ENCODE measurements around the gene LGMN.
A peak's percentile ranks its signal among the peaks of the same experiment; 100 is the strongest.

Gene LGMN

GRCh38 chr14:92733007-92733406 lies 15.4 kb downstream of the LGMN start:
- no peak for TF ChIP-seq CTCF (IDR thresholded peaks at IDR 0.05; ENCODE audit: low read length, missing control alignments)
- no peak overlapping the region for H3K4me3 ChIP-seq (replicated peaks; ENCODE audit: low read depth, low read length)
- DNase-seq (ENCODE audit: low read depth), result no peak

GRCh38 chr14:92731622-92732115 lies 16.8 kb downstream of the LGMN start:
- TF ChIP-seq CTCF (IDR thresholded peaks at IDR 0.05; ENCODE audit: low read length, missing control alignments), result no peak
- no peak for DNase-seq (ENCODE audit: low read depth)

GRCh38 chr14:92729634-92730358 lies 18.6 kb downstream of the LGMN start:
- TF ChIP-seq CTCF (IDR thresholded peaks at IDR 0.05; ENCODE audit: low read length, missing control alignments), result no peak
- no peak overlapping the region for H3K4me3 ChIP-seq (replicated peaks; ENCODE audit: low read depth, low read length)
- peak; percentile 80 for DNase-seq (ENCODE audit: low read depth)

More at GRCh38 chr14:92731622-92732115, 16.8 kb downstream of the LGMN start:
- H3K4me3 ChIP-seq (replicated peaks; ENCODE audit: low read depth, low read length), result no peak overlapping the region

GRCh38 chr14:92728759-92729364 lies 19.6 kb downstream of the LGMN start:
- peak; percentile 65 for DNase-seq (ENCODE audit: low read depth)
- no peak for TF ChIP-seq CTCF (IDR thresholded peaks at IDR 0.05; ENCODE audit: low read length, missing control alignments)
- H3K4me3 ChIP-seq (replicated peaks; ENCODE audit: low read depth, low read length), result no peak overlapping the region

GRCh38 chr14:92726933-92727262 lies 21.5 kb downstream of the LGMN start:
- no peak for DNase-seq (ENCODE audit: low read depth)
- no peak overlapping the region for H3K4me3 ChIP-seq (replicated peaks; ENCODE audit: low read depth, low read length)
- TF ChIP-seq CTCF (IDR thresholded peaks at IDR 0.05; ENCODE audit: low read length, missing control alignments), result no peak

GRCh38 chr14:92726135-92726932 lies 22.1 kb downstream of the LGMN start:
- no peak overlapping the region for H3K4me3 ChIP-seq (replicated peaks; ENCODE audit: low read depth, low read length)
- TF ChIP-seq CTCF (IDR thresholded peaks at IDR 0.05; ENCODE audit: low read length, missing control alignments), result no peak
- DNase-seq (ENCODE audit: low read depth), result peak; percentile 94
